HepG2 (cell line): Measurements from ENCODE around the gene NCOA4. TPM values are rescaled to one million over a fixed set of nuclear protein-coding genes. Genes with fewer than 3 reads are reported as not detected.

Experiments used
- ARID2 ChIP-seq: sonication (generic); formaldehyde crosslinking; IDR thresholded peaks from 2 replicates; pipeline ENCODE4 v1.8.1; 2022; ENCODE audit warnings: mild to moderate bottlenecking, missing genetic modification reagents, borderline replicate concordance
- ATF5 ChIP-seq: sonication (generic); formaldehyde crosslinking; IDR thresholded peaks from 2 replicates; pipeline ENCODE4 v1.4.0; 2020; ENCODE audit warnings: mild to moderate bottlenecking, low read depth, missing genetic modification reagents
- CCAR2 ChIP-seq: fragments of 200-400 bp; formaldehyde crosslinking; optimal IDR thresholded peaks from 2 replicates; pipeline ENCODE3; 2018; ENCODE audit warnings: low read depth, mild to moderate bottlenecking, low read length, moderate library complexity
- CREB1 ChIP-seq, 2 experiments: fragments of 450-650 bp in 1 of 2; IDR thresholded peaks; 2 replicates each; pipeline ENCODE4 v1.6.1; 2016 to 2017; ENCODE audit warnings: control low read depth in 1 of 2, mild to moderate bottlenecking in 1 of 2, missing compliant biosample characterization in 1 of 2, missing genetic modification characterization in 1 of 2
- FOXJ3 ChIP-seq: sonication (generic); formaldehyde crosslinking; IDR thresholded peaks from 2 replicates; pipeline ENCODE4 v1.4.0; 2020; ENCODE audit warnings: missing genetic modification reagents, mild to moderate bottlenecking, borderline replicate concordance
- GABPA ChIP-seq, 2 experiments: IDR thresholded peaks; 2 replicates each; pipeline ENCODE4 v1.6.1; 2011 to 2016; ENCODE audit warnings: low read depth in 2 of 2, low read length in 1 of 2, missing biosample characterization in 1 of 2, missing genetic modification characterization in 1 of 2
- HNRNPL ChIP-seq: fragments of 200-400 bp; formaldehyde crosslinking; IDR thresholded peaks from 2 replicates; pipeline ENCODE4 v1.6.1; 2017; ENCODE audit warnings: mild to moderate bottlenecking, low read depth, low read length
- KDM2A ChIP-seq: sonication (generic); formaldehyde crosslinking; IDR thresholded peaks from 2 replicates; pipeline ENCODE4 v1.4.0; 2020; ENCODE audit warnings: low read depth, missing genetic modification reagents, borderline replicate concordance
- LCORL ChIP-seq, 2 experiments: fragments of 450-650 bp in 1 of 2; sonication (generic) in 1 of 2; formaldehyde crosslinking in 1 of 2; IDR thresholded peaks; 2 replicates each; pipeline versions ENCODE4 v1.5.0 to v1.6.1; 2017 to 2020; ENCODE audit warnings: antibody characterized with exemption in 1 of 2, missing genetic modification reagents in 1 of 2
- NR3C1 ChIP-seq: sonication (generic); formaldehyde crosslinking; IDR thresholded peaks from 2 replicates; pipeline ENCODE4 v1.4.0; 2020; ENCODE audit warnings: missing genetic modification reagents
- RARG ChIP-seq: sonication (generic); formaldehyde crosslinking; IDR thresholded peaks from 2 replicates; pipeline ENCODE4 v1.4.0; 2020; ENCODE audit warnings: low read depth, mild to moderate bottlenecking, missing genetic modification reagents
- SIX1 ChIP-seq: sonication (generic); formaldehyde crosslinking; IDR thresholded peaks from 2 replicates; pipeline ENCODE4 v1.4.0; 2020; ENCODE audit warnings: missing genetic modification reagents, borderline replicate concordance
- TAF15 ChIP-seq: fragments of 200-400 bp; formaldehyde crosslinking; IDR thresholded peaks from one replicate; pipeline ENCODE4 v1.6.1; 2018; ENCODE audit warnings: mild to moderate bottlenecking, low read depth, low read length; ENCODE audit not compliant: poor library complexity, severe bottlenecking
- ZBTB1 ChIP-seq: sonication (generic); formaldehyde crosslinking; IDR thresholded peaks from 2 replicates; pipeline ENCODE4 v1.4.0; 2020; ENCODE audit warnings: missing genetic modification reagents, borderline replicate concordance
- ZEB1 ChIP-seq: IDR thresholded peaks from 2 replicates; pipeline ENCODE4 v1.6.1; 2012; ENCODE audit warnings: mild to moderate bottlenecking, low read depth, inconsistent platforms; ENCODE audit not compliant: insufficient replicate concordance
- ZFP91 ChIP-seq: sonication (generic); formaldehyde crosslinking; IDR thresholded peaks from 2 replicates; pipeline ENCODE4 v1.9.0; 2022; ENCODE audit warnings: missing genetic modification reagents, mild to moderate bottlenecking, borderline replicate concordance
- ZNF17 ChIP-seq: sonication (generic); formaldehyde crosslinking; IDR thresholded peaks from 2 replicates; pipeline ENCODE4 v1.5.0; 2020; ENCODE audit warnings: mild to moderate bottlenecking, missing genetic modification reagents
- ZNF484 ChIP-seq: sonication (generic); formaldehyde crosslinking; IDR thresholded peaks from 2 replicates; pipeline ENCODE4 v1.5.1; 2020; ENCODE audit warnings: mild to moderate bottlenecking, low read depth, missing genetic modification reagents, borderline replicate concordance
- ZNF496 ChIP-seq: sonication (generic); formaldehyde crosslinking; IDR thresholded peaks from 2 replicates; pipeline ENCODE4 v1.8.1; 2023; ENCODE audit warnings: mild to moderate bottlenecking, moderate library complexity, missing genetic modification reagents; ENCODE audit not compliant: insufficient replicate concordance
- ZNF652 ChIP-seq: IDR thresholded peaks from 2 replicates; pipeline ENCODE4 v1.6.1; 2016; ENCODE audit warnings: low read depth, borderline replicate concordance
- polyA plus RNA-seq, 8 experiments: library from polyadenylated mRNA; depleted of rRNA in 3 of 8; stranded (reverse) in 7 of 8; unstranded in 1 of 8; fragments of >200 nt; fragmentation: Illumina TruSeq in 4 of 8; extraction: Trizol in 4 of 8; gene quantifications; 2 replicates each; pipeline versions ENCODE4 v1.2.1 to v1.2.3, GENCODE V29; 2011 to 2016; ENCODE audit warnings: low read depth in 4 of 8, missing spikeins in 1 of 8, mixed read lengths in 1 of 8; ENCODE audit not compliant: insufficient read depth in 1 of 8
- total RNA-seq, 5 experiments: library from RNA; depleted of rRNA; stranded (reverse); fragments of >200 nt; fragmentation: Illumina TruSeq; extraction: Trizol; gene quantifications; 2 replicates each; pipeline ENCODE4 v1.2.3, GENCODE V29; 2016; ENCODE audit warnings: low read depth in 1 of 5
- TF ChIP-seq, protein P1 (sequence below): sonication (generic); formaldehyde crosslinking; IDR thresholded peaks from 2 replicates; pipeline ENCODE4 v1.8.0; 2022; ENCODE audit warnings: missing genetic modification reagents, low read depth, mild to moderate bottlenecking, borderline replicate concordance
- TF ChIP-seq, protein P2 (sequence below): sonication (generic); formaldehyde crosslinking; IDR thresholded peaks from 2 replicates; pipeline ENCODE4 v1.5.0; 2020; ENCODE audit warnings: mild to moderate bottlenecking, low read depth, missing genetic modification reagents, borderline replicate concordance

The NCOA4 gene
- total and polyA plus RNA-seq, 2 of the 13 experiments (the other 11 are each of a cell fraction or from before 2014, with no cell fraction given), result 306 to 400 TPM

- no peak for TF ChIP-seq ZNF496 (CRISPR knock-in tag)
- TF ChIP-seq HNRNPL, result peak; percentile 80; the same call in 1 of the 2 replicates
- no peak for TF ChIP-seq ZNF17
- TF ChIP-seq CCAR2, result no peak
- no peak for TF ChIP-seq ZEB1
- TF ChIP-seq LCORL (IDR thresholded peaks at IDR 0.05), result no peak
- peak; percentile 57; the same call in 1 of the 2 replicates for TF ChIP-seq LCORL (CRISPR knock-in tag; IDR thresholded peaks at IDR 0.05)
- TF ChIP-seq ZNF484, result no peak
- TF ChIP-seq NR3C1 (CRISPR knock-in tag), result no peak
- TF ChIP-seq, protein P1, sequence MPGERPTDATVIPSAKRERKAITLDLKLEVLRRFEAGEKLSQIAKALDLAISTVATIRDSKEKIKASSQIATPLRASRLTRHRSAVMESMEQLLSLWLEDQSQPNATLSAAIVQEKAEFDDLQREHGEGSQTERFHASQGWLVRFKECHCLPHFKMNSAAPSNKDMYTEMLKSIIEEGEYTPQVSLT (CRISPR knock-in tag), result no peak
- peak; percentile 84 for TF ChIP-seq ZFP91 (CRISPR knock-in tag)
- TF ChIP-seq KDM2A, result peak; percentile 71; the same call in 1 of the 2 replicates
- no peak for TF ChIP-seq ARID2 (CRISPR knock-in tag)
- TF ChIP-seq ZNF652 (CRISPR knock-in tag), result peak; percentile 12; the same call in 1 of the 2 replicates
- no peak; the same call in 1 of the 2 replicates for TF ChIP-seq FOXJ3 (CRISPR knock-in tag)
- no peak for TF ChIP-seq GABPA (IDR thresholded peaks at IDR 0.05; ENCODE audit: low read depth, low read length)
- peak; percentile 23; the same call in 1 of the 2 replicates for TF ChIP-seq GABPA (CRISPR knock-in tag; IDR thresholded peaks at IDR 0.05; ENCODE audit: low read depth)
- no peak for TF ChIP-seq TAF15
- TF ChIP-seq ATF5, result no peak
- no peak for TF ChIP-seq CREB1 (IDR thresholded peaks at IDR 0.05)
- TF ChIP-seq CREB1 (CRISPR knock-in tag; IDR thresholded peaks at IDR 0.05), result 0 out of 2 replicates have a peak, but pooled peaks have one; percentile 26
- no peak for TF ChIP-seq SIX1 (CRISPR knock-in tag)
- TF ChIP-seq, protein P2, sequence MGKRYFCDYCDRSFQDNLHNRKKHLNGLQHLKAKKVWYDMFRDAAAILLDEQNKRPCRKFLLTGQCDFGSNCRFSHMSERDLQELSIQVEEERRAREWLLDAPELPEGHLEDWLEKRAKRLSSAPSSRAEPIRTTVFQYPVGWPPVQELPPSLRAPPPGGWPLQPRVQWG (CRISPR knock-in tag), result no peak
- TF ChIP-seq RARG (CRISPR knock-in tag), result no peak
- TF ChIP-seq ZBTB1 (CRISPR knock-in tag), result 0 out of 2 replicates have a peak, but pooled peaks have one; percentile 32
These were observed at the start of gene NCOA4 (continued) for GRCh38 chr10:46030091-46030937.
